ENCODE data around the gene CCDC116. TPM values are rescaled to one million over a fixed set of nuclear protein-coding genes. Genes with fewer than 3 reads are reported as not detected.

Gene CCDC116
- total RNA-seq, 1 donor from 2014 or later: not detected

DNA sequence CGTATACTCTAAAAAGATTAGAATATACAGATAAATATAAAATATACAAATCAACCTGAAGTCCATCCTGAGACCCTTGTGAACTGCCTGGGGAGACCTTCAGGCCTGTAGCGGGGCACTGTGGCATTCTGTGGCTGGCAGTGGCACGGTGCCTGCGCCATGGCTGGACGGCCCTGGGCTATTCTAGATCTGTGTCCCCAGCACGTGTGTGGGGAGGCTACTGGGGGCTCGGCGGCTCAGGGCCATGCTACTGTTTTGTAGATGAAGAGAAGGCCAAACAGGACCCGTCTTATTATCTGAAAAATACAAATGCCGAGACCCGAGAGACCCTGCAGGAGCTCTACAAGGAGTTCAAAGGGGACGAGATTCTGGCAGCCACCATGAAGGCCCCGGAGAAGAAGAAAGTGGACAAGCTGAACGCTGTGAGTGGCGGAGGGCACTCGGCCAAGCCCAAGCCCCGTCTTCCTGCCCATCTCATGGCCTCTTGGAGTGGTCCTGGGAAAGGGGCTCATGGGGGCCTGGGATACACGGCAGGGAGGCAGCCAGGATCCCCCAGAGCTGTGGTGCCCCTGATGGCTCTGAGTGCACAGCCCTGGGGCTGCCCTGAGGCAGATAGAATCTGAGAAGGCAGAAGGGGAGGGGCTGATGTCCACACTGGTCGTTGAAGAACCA is 52.1 kb downstream of the CCDC116 start:
- H4K20me1 ChIP-seq (ENCODE audit: low read depth): no peaks in the 10 kb centered on the region
- DNase-seq (ENCODE audit: low spot score): no peak
- H3K79me2 ChIP-seq (ENCODE audit: low read depth): no peaks in the 10 kb centered on the region
- H3K9me3 Mint-ChIP-seq: no peaks in the 10 kb centered on the region
- peaks cover 6% of the 10 kb centered on the region for H3K36me3 Mint-ChIP-seq
- no peaks in the 10 kb centered on the region for H3K36me3 ChIP-seq
- no peaks in the 10 kb centered on the region for H3K9me3 ChIP-seq (ENCODE audit: low read depth)
- no peak overlapping the region for H2AFZ ChIP-seq (replicated peaks)
- H3K4me3 Mint-ChIP-seq: no peak overlapping the region
- H3K4me1 Mint-ChIP-seq: peaks cover 2% of the 10 kb centered on the region
- no peak for TF ChIP-seq EZH2phosphoT487 (IDR thresholded peaks at IDR 0.05)
- TF ChIP-seq EZH2 (IDR thresholded peaks at IDR 0.05): no peak
- TF ChIP-seq, protein P1, sequence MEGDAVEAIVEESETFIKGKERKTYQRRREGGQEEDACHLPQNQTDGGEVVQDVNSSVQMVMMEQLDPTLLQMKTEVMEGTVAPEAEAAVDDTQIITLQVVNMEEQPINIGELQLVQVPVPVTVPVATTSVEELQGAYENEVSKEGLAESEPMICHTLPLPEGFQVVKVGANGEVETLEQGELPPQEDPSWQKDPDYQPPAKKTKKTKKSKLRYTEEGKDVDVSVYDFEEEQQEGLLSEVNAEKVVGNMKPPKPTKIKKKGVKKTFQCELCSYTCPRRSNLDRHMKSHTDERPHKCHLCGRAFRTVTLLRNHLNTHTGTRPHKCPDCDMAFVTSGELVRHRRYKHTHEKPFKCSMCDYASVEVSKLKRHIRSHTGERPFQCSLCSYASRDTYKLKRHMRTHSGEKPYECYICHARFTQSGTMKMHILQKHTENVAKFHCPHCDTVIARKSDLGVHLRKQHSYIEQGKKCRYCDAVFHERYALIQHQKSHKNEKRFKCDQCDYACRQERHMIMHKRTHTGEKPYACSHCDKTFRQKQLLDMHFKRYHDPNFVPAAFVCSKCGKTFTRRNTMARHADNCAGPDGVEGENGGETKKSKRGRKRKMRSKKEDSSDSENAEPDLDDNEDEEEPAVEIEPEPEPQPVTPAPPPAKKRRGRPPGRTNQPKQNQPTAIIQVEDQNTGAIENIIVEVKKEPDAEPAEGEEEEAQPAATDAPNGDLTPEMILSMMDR (IDR thresholded peaks at IDR 0.05): no peak
- H3K4me1 ChIP-seq: no peaks in the 10 kb centered on the region
- H3K4me2 ChIP-seq: no peak overlapping the region
- H3K27ac Mint-ChIP-seq: no peak overlapping the region
- H3K27ac ChIP-seq: no peak overlapping the region
- H3K27me3 ChIP-seq: no peaks in the 10 kb centered on the region
- H3K4me3 ChIP-seq: no peak overlapping the region
- H3K27me3 Mint-ChIP-seq (ENCODE audit: insufficient read depth, low read depth): peaks cover 12% of the 10 kb centered on the region
- no peak overlapping the region for H3K9ac ChIP-seq
- H3F3A ChIP-seq (ENCODE audit: low read depth): no peaks in the 10 kb centered on the region

- Histone ChIP-seq H3K4me1 (no peaks in the 10 kb centered on the region), H2AFZ (replicated peaks) (no peak overlapping the region), H4K20me1 (ENCODE audit: low read depth) (no peaks in the 10 kb centered on the region), H3K9ac (no peak overlapping the region), H3K4me3 (no peak overlapping the region), H3K9me3 (ENCODE audit: low read depth) (no peaks in the 10 kb centered on the region), H3K4me2 (no peak overlapping the region), H3K36me3 (no peaks in the 10 kb centered on the region), H3K79me2 (ENCODE audit: low read depth) (no peaks in the 10 kb centered on the region), H3K27me3 (no peaks in the 10 kb centered on the region), H3K27ac (no peak overlapping the region), H3F3A (ENCODE audit: low read depth) (no peaks in the 10 kb centered on the region)
- Mint-ChIP-seq H3K27me3 (ENCODE audit: insufficient read depth, low read depth) (peaks cover 12% of the 10 kb centered on the region), H3K27ac (peak overlapping the region; percentile 68), H3K9me3 (no peaks in the 10 kb centered on the region), H3K4me1 (peaks cover 2% of the 10 kb centered on the region), H3K36me3 (peaks cover 6% of the 10 kb centered on the region), H3K4me3 (no peak overlapping the region)
- TF ChIP-seq EZH2 (IDR thresholded peaks at IDR 0.05) (no peak), EZH2phosphoT487 (IDR thresholded peaks at IDR 0.05) (no peak)
- TF ChIP-seq, protein P1 (IDR thresholded peaks at IDR 0.05): no peak
- DNase-seq (ENCODE audit: low spot score): no peak
These were observed 52.6 kb downstream of the CCDC116 start for GRCh38 chr22:21685164-21685513.

DNA sequence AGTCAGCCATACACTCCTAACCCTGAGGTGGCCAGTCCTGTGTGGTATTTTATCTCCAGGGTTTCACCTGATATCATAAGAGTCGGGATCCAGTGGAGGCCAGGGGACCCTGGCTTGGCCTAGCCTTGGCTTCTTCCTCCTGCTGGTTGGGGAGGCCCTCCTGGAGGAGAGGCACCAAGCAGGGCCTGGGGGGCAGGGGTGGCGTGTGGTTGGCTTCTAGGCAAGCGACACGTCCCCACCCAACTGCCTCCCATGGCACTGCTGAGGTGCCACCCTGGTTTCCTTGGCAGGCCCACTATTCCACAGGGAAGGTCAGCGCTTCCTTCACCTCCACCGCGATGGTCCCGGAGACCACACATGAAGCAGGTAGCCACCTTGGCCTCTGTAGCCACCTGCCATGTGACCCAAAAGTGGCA is 53.6 kb downstream of the CCDC116 start:
- H3K9me3 ChIP-seq (ENCODE audit: low read depth): no peaks in the 10 kb centered on the region
- no peak overlapping the region for H3K4me3 ChIP-seq
- no peak for TF ChIP-seq EZH2phosphoT487 (IDR thresholded peaks at IDR 0.05)
- TF ChIP-seq EZH2 (IDR thresholded peaks at IDR 0.05): no peak
- TF ChIP-seq, protein P1 (IDR thresholded peaks at IDR 0.05): no peak
- H3K4me1 ChIP-seq: no peaks in the 10 kb centered on the region
- no peak overlapping the region for H3K4me2 ChIP-seq
- no peak for DNase-seq (ENCODE audit: low spot score)
- peaks cover 11% of the 10 kb centered on the region for H3K27me3 Mint-ChIP-seq (ENCODE audit: insufficient read depth, low read depth)
- no peaks in the 10 kb centered on the region for H3K79me2 ChIP-seq (ENCODE audit: low read depth)
- H3K27ac ChIP-seq: no peak overlapping the region
- no peaks in the 10 kb centered on the region for H3K27me3 ChIP-seq
- no peaks in the 10 kb centered on the region for H3K9me3 Mint-ChIP-seq
- peaks cover 11% of the 10 kb centered on the region for H3K36me3 Mint-ChIP-seq
- no peaks in the 10 kb centered on the region for H4K20me1 ChIP-seq (ENCODE audit: low read depth)
- H3K36me3 ChIP-seq: no peaks in the 10 kb centered on the region
- no peak overlapping the region for H3K4me3 Mint-ChIP-seq
- H2AFZ ChIP-seq (replicated peaks): no peak overlapping the region
- no peak overlapping the region for H3K9ac ChIP-seq
- no peak overlapping the region for H3K27ac Mint-ChIP-seq
- H3K4me1 Mint-ChIP-seq: peaks cover 2% of the 10 kb centered on the region
- no peaks in the 10 kb centered on the region for H3F3A ChIP-seq (ENCODE audit: low read depth)

MicroRNAs encoded within 50 kb of the gene (microRNA counts, 767-probe panel; counts per million panel counts)
- microRNA hsa-miR-130b-3p (7,154 counts per million, percentile 93 among the panel's probes with 10 or more counts), microRNA hsa-miR-301b (460 counts per million, percentile 90 among the panel's probes with 10 or more counts)

Small RNA genes lying within 50 kb of the gene (microRNA-seq; reads per million reads assigned to microRNA genes)
- gene MIR130B (2,305 reads per million, percentile 96 among the genes with 10 or more reads in this experiment), gene MIR301B (5.4 reads per million, percentile 27 among the genes with 10 or more reads in this experiment)

Small RNA genes lying within 50 kb of the gene (small RNA-seq; reads per million reads assigned to genes)
- gene MIR301B: 6.3 reads per million, percentile 94 among the genes with 10 or more reads in this experiment

Other genes starting within 250 kb of the CCDC116 start
- 0.34 TPM in 1 of 2 replicates, not detected in the other for gene RIMBP3B, start 249.0 kb upstream of the CCDC116 start, total RNA-seq (ENCODE audit: low replicate concordance)
- 14.3 and 30.2 TPM in 2 replicates for gene HIC2, start 215.4 kb upstream of the CCDC116 start, total RNA-seq (ENCODE audit: low replicate concordance)
- 1.5 TPM in 1 of 2 replicates, not detected in the other for gene TMEM191C, start 165.4 kb upstream of the CCDC116 start, total RNA-seq (ENCODE audit: low replicate concordance)
- gene RIMBP3C, start 81.3 kb upstream of the CCDC116 start, total RNA-seq (ENCODE audit: low replicate concordance): 0.81 and 1.2 TPM in 2 replicates
- gene UBE2L3, start 65.0 kb upstream of the CCDC116 start, total RNA-seq (ENCODE audit: low replicate concordance): 51.9 and 61.2 TPM in 2 replicates
- gene YDJC, start 2.7 kb upstream of the CCDC116 start, total RNA-seq (ENCODE audit: low replicate concordance): 4.8 and 23.4 TPM in 2 replicates
- 4.3 and 16.6 TPM in 2 replicates for gene SDF2L1, start 9.5 kb downstream of the CCDC116 start, total RNA-seq (ENCODE audit: low replicate concordance)
- gene PPIL2, start 33.3 kb downstream of the CCDC116 start, total RNA-seq (ENCODE audit: low replicate concordance): 14.3 and 28.3 TPM in 2 replicates
- gene YPEL1, start 103.0 kb downstream of the CCDC116 start, total RNA-seq (ENCODE audit: low replicate concordance): 32.2 and 39.1 TPM in 2 replicates
- 44.7 and 61.4 TPM in 2 replicates for gene MAPK1, start 234.9 kb downstream of the CCDC116 start, total RNA-seq (ENCODE audit: low replicate concordance)